ENCODE results near the gene RHOA.

GRCh38 chr3:49358217-49358883, 53.4 kb downstream of the RHOA start, which contains the start of gene GPX1:
- TF ChIP-seq CTCF (IDR thresholded peaks at IDR 0.05 in 8 of 11, conservative IDR thresholded peaks at IDR 0.05 in 3 of 11) (peak in 2 of 11 experiments; percentile 16 to 17), POLR2A (IDR thresholded peaks at IDR 0.05) (peak; percentile 67 to 90 (median 89)), POLR2AphosphoS5 (IDR thresholded peaks at IDR 0.05) (peak; percentile 97 to 98 (median 98))

All from spleen (tissue), 7 donors.